SK-N-SH (cell line): Measurements from ENCODE around the gene STX2. TPM values are rescaled to one million over a fixed set of nuclear protein-coding genes. Genes with fewer than 3 reads are reported as not detected.

Experiments used
- CTCF ChIA-PET: fragments of 300-600, 350-600 bp; formaldehyde crosslinking; extraction: SDS; loops from one replicate; lab custom pipeline; 2021; lab: Yijun Ruan, JAX
- POLR2A ChIA-PET: fragments of 350-600 bp; sonication (Branson Sonifier 250); formaldehyde crosslinking; extraction: SDS; loops from one replicate; lab custom pipeline; 2020; ENCODE audit warnings: antibody characterized with exemption, inconsistent platforms; lab: Yijun Ruan, JAX
- DNase-seq: peaks from one replicate; pipeline ENCODE4 v3.0.0; 2012
- H2AFZ ChIP-seq: fragments of 200-600 bp; sonication (generic); 2 replicates; pipeline ENCODE4 v1.8.1; 2016; ENCODE audit warnings: antibody characterized with exemption, mild to moderate bottlenecking, low read depth
- H3F3A ChIP-seq: fragments of 200-600 bp; sonication (generic); replicated peaks from 2 replicates; pipeline ENCODE3; 2016; ENCODE audit warnings: antibody characterized with exemption, mild to moderate bottlenecking; ENCODE audit not compliant: insufficient read depth
- H3K27ac ChIP-seq, 2 experiments: fragments of 200-500 bp in 1 of 2; fragments of 200-600 bp in 1 of 2; sonication (Bioruptor generic) in 1 of 2; sonication (generic), shearing (Covaris generic) in 1 of 2; 2 replicates each; pipeline versions ENCODE4 v1.5.1 to v1.6.1; 2014 to 2016; ENCODE audit warnings: low read depth in 2 of 2, inconsistent platforms in 1 of 2, low read length in 1 of 2, mild to moderate bottlenecking in 1 of 2, mixed read lengths in 1 of 2
- H3K27me3 ChIP-seq: fragments of 200-600 bp; sonication (generic), shearing (Covaris generic); 2 replicates; pipeline ENCODE4 v1.6.1; 2016; ENCODE audit warnings: mixed run types; ENCODE audit not compliant: insufficient read depth
- H3K36me3 ChIP-seq, 2 experiments: fragments of 200-500 bp in 1 of 2; fragments of 200-600 bp in 1 of 2; sonication (Bioruptor generic) in 1 of 2; sonication (generic) in 1 of 2; replicated peaks in 1 of 2; 2 replicates each; pipeline versions ENCODE3 to v1.5.1; 2014 to 2016; ENCODE audit warnings: low read length in 1 of 2, mild to moderate bottlenecking in 1 of 2; ENCODE audit not compliant: insufficient read depth in 2 of 2, control insufficient read depth in 1 of 2
- H3K4me1 ChIP-seq, 2 experiments: fragments of 200-500 bp in 1 of 2; fragments of 200-600 bp in 1 of 2; sonication (Bioruptor generic) in 1 of 2; sonication (generic), shearing (Covaris generic) in 1 of 2; 2 replicates each; pipeline versions ENCODE4 v1.5.1 to v1.6.1; 2014 to 2016; ENCODE audit warnings: low read depth in 1 of 2, low read length in 1 of 2, mixed run types in 1 of 2; ENCODE audit not compliant: insufficient read depth in 2 of 2, control insufficient read depth in 1 of 2
- H3K4me2 ChIP-seq: fragments of 200-600 bp; sonication (generic), shearing (Covaris generic); 2 replicates; pipeline ENCODE4 v1.6.1; 2017; ENCODE audit warnings: mixed run types
- H3K4me3 ChIP-seq, 2 experiments: fragments of 200-500 bp in 1 of 2; fragments of 200-600 bp in 1 of 2; sonication (Bioruptor generic) in 1 of 2; sonication (generic), shearing (Covaris generic) in 1 of 2; 2 replicates each; pipeline versions ENCODE4 v1.5.1 to v1.8.1; 2014 to 2016; ENCODE audit warnings: low read depth in 2 of 2, inconsistent platforms in 1 of 2, low read length in 1 of 2, mild to moderate bottlenecking in 1 of 2, mixed read lengths in 1 of 2, moderate library complexity in 1 of 2
- H3K79me2 ChIP-seq: fragments of 200-600 bp; sonication (generic); 2 replicates; pipeline ENCODE4 v1.8.1; 2017; ENCODE audit warnings: mild to moderate bottlenecking; ENCODE audit not compliant: insufficient read depth
- H3K9ac ChIP-seq: fragments of 200-600 bp; sonication (generic); 2 replicates; pipeline ENCODE4 v1.6.1; 2017; ENCODE audit warnings: mixed run types
- H3K9me2 ChIP-seq: fragments of 200-600 bp; sonication (generic); 2 replicates; pipeline ENCODE4 v1.6.1; 2017; ENCODE audit warnings: mixed run types
- H3K9me3 ChIP-seq: fragments of 200-600 bp; sonication (generic); 2 replicates; pipeline ENCODE4 v1.6.1; 2017; ENCODE audit warnings: mixed run types, mild to moderate bottlenecking, moderate library complexity
- H4K20me1 ChIP-seq: fragments of 200-600 bp; sonication (generic); 2 replicates; pipeline ENCODE4 v1.6.1; 2017; ENCODE audit warnings: mild to moderate bottlenecking, mixed run types; ENCODE audit not compliant: insufficient read depth
- CHD2 ChIP-seq: fragments of 150-350 bp; IDR thresholded peaks from 2 replicates; pipeline ENCODE4 v1.6.1; 2018; ENCODE audit warnings: low read length; ENCODE audit not compliant: partially characterized antibody
- ELF1 ChIP-seq: IDR thresholded peaks from 2 replicates; pipeline ENCODE4 v1.4.0; 2012
- FOXJ3 ChIP-seq: sonication (generic); formaldehyde crosslinking; IDR thresholded peaks from 2 replicates; pipeline ENCODE4 v1.5.1; 2020; ENCODE audit warnings: mild to moderate bottlenecking, missing genetic modification reagents
- GATA2 ChIP-seq: sonication (generic); formaldehyde crosslinking; IDR thresholded peaks from 2 replicates; pipeline ENCODE4 v1.5.0; 2020; ENCODE audit warnings: mild to moderate bottlenecking, missing genetic modification reagents
- JUND ChIP-seq: IDR thresholded peaks from 2 replicates; pipeline ENCODE4 v1.4.0; 2012
- MXI1 ChIP-seq: IDR thresholded peaks from 2 replicates; pipeline ENCODE4 v1.6.1; 2012; ENCODE audit warnings: mild to moderate bottlenecking, low read depth, low read length, improper control_type of control experiment
- NFIC ChIP-seq: IDR thresholded peaks from 2 replicates; pipeline ENCODE4 v1.4.0; 2012; ENCODE audit warnings: borderline replicate concordance
- NRF1 ChIP-seq: IDR thresholded peaks from 2 replicates; pipeline ENCODE4 v1.6.1; 2012; ENCODE audit warnings: low read depth, mild to moderate bottlenecking, low read length
- POLR2AphosphoS5 ChIP-seq: IDR thresholded peaks from 2 replicates; pipeline ENCODE4 v1.6.1; 2012; ENCODE audit warnings: low read depth, low read length
- RAD21 ChIP-seq: IDR thresholded peaks from 2 replicates; pipeline ENCODE4 v1.6.1; 2012; ENCODE audit warnings: mild to moderate bottlenecking, low read length
- RFX5 ChIP-seq: IDR thresholded peaks from 2 replicates; pipeline ENCODE4 v1.6.1; 2012; ENCODE audit warnings: mild to moderate bottlenecking, improper control_type of control experiment, low read length
- RXRA ChIP-seq: IDR thresholded peaks from 2 replicates; pipeline ENCODE4 v1.4.0; 2012; ENCODE audit warnings: low read depth, mild to moderate bottlenecking, borderline replicate concordance
- TEAD4 ChIP-seq: IDR thresholded peaks from 2 replicates; pipeline ENCODE4 v1.4.0; 2012; ENCODE audit warnings: mild to moderate bottlenecking, borderline replicate concordance; ENCODE audit not compliant: insufficient read depth
- whole genome bisulfite sequencing: methylation state at CpG from one replicate; pipeline ENCODE4 v1.1.6; 2017; ENCODE audit warnings: low lambda C conversion rate; 5-methylcytosine and 5-hydroxymethylcytosine counted together
- polyA plus RNA-seq, 3 experiments: library from polyadenylated mRNA; depleted of rRNA; stranded (reverse); fragments of >200 nt; gene quantifications; 2 replicates each; pipeline ENCODE4 v1.2.3, GENCODE V29; 2012
- TF ChIP-seq, protein P1 (sequence below): fragments of 150-350 bp; IDR thresholded peaks from 2 replicates; pipeline ENCODE4 v1.6.1; 2016; ENCODE audit warnings: mild to moderate bottlenecking, low read depth, low read length
- TF ChIP-seq, protein P2 (sequence below): IDR thresholded peaks from 2 replicates; pipeline ENCODE4 v1.6.1; 2012; ENCODE audit warnings: mild to moderate bottlenecking, low read depth, low read length, moderate library complexity
- TF ChIP-seq, protein P3 (sequence below): fragments of 150-350 bp; IDR thresholded peaks from 2 replicates; pipeline ENCODE4 v1.6.1; 2017; ENCODE audit warnings: antibody characterized with exemption, low read length, low read depth, borderline replicate concordance
- TF ChIP-seq, protein P4 (sequence below): fragments of 200-600 bp; sonication (generic); IDR thresholded peaks from 2 replicates; pipeline ENCODE4 v1.6.1; 2017; ENCODE audit warnings: antibody characterized with exemption, mild to moderate bottlenecking, moderate library complexity
- TF ChIP-seq, protein P5 (sequence below): IDR thresholded peaks from 2 replicates; pipeline ENCODE4 v1.4.0; 2012; ENCODE audit warnings: low read depth, borderline replicate concordance

The STX2 gene
- polyA plus RNA-seq, 1 of the 3 experiments (the other 2 are of a cell fraction) = 25.1 TPM

DNA sequence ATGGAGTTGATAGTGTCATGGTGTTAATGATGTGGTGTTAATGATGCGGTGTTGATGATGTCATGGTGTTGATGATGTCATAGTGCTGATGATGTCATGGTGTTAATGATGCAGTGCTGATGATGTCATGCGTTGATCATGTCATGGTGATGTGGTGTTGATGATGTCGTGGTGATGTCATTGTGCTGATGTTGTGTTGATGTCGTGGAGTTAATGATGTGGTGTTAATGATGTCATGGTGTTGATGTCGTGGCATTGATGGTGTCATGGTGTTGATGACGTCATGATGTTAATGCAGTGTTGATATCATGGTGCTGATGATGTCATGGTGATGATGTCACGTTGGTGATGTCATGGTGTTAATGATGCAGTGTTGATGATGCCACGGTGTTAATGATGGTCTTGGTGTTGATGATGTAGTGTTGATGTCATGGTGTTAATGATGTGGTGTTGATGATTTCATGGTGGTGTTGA is 73.8 kb downstream of the STX2 start (continued):
- TF ChIP-seq FOXJ3 (CRISPR knock-in tag) (no peak), POLR2AphosphoS5 (no peak), RXRA (no peak), RAD21 (no peak), JUND (no peak), GATA2 (CRISPR knock-in tag) (no peak)

DNA sequence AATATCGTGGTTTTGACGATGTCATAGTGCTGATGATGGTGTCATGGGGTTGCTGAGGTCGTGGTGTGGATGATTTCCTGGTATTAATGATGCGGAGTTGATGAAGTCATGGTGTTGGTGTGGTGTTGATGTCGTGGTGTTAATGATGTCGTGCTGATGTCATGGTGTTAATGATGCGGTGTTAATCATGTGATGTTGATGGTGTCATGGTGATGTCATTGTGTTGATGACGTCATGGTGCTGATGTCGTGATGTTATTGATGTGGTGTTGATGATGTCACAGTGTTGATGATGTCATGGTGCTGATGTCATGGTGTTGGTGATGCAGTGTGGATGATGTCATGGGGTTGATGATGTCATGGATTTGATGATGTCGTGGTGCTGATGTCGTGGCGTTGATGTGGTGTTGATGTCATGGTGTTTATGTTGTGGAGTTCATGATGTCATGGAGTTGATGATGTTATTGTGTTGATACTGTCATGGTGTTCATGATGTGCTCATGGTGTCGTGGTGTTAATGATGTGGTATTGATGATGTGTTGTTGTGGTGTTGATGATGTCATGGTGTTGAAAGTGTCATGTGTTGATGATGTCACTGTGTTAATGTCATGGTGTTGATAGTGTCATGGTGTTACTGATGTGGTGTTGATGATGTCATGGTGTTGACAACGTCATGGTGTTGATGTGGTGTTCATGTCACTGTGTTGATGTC is 74.4 kb downstream of the STX2 start:
- POLR2A ChIA-PET = no interaction called here
- H3K4me1 ChIP-seq = no peaks in the 10 kb centered on the region
- H3K9me3 ChIP-seq = no peaks in the 10 kb centered on the region
- no peaks in the 10 kb centered on the region for H4K20me1 ChIP-seq
- H3K9me2 ChIP-seq = no peaks in the 10 kb centered on the region
- H3K9ac ChIP-seq = no peak overlapping the region
- WGBS = 67% methylated on average over 14 of the region's 14 CpGs
- H3K4me3 ChIP-seq = no peak overlapping the region
- TF ChIP-seq, protein P1, sequence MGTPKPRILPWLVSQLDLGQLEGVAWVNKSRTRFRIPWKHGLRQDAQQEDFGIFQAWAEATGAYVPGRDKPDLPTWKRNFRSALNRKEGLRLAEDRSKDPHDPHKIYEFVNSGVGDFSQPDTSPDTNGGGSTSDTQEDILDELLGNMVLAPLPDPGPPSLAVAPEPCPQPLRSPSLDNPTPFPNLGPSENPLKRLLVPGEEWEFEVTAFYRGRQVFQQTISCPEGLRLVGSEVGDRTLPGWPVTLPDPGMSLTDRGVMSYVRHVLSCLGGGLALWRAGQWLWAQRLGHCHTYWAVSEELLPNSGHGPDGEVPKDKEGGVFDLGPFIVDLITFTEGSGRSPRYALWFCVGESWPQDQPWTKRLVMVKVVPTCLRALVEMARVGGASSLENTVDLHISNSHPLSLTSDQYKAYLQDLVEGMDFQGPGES = no peak
- no peak for TF ChIP-seq CHD2
- no peak for TF ChIP-seq MXI1
- TF ChIP-seq RFX5 = no peak
- TF ChIP-seq NRF1 = no peak
- TF ChIP-seq, protein P2, sequence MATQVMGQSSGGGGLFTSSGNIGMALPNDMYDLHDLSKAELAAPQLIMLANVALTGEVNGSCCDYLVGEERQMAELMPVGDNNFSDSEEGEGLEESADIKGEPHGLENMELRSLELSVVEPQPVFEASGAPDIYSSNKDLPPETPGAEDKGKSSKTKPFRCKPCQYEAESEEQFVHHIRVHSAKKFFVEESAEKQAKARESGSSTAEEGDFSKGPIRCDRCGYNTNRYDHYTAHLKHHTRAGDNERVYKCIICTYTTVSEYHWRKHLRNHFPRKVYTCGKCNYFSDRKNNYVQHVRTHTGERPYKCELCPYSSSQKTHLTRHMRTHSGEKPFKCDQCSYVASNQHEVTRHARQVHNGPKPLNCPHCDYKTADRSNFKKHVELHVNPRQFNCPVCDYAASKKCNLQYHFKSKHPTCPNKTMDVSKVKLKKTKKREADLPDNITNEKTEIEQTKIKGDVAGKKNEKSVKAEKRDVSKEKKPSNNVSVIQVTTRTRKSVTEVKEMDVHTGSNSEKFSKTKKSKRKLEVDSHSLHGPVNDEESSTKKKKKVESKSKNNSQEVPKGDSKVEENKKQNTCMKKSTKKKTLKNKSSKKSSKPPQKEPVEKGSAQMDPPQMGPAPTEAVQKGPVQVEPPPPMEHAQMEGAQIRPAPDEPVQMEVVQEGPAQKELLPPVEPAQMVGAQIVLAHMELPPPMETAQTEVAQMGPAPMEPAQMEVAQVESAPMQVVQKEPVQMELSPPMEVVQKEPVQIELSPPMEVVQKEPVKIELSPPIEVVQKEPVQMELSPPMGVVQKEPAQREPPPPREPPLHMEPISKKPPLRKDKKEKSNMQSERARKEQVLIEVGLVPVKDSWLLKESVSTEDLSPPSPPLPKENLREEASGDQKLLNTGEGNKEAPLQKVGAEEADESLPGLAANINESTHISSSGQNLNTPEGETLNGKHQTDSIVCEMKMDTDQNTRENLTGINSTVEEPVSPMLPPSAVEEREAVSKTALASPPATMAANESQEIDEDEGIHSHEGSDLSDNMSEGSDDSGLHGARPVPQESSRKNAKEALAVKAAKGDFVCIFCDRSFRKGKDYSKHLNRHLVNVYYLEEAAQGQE = no peak
- no peak for TF ChIP-seq ELF1
- TF ChIP-seq, protein P3, sequence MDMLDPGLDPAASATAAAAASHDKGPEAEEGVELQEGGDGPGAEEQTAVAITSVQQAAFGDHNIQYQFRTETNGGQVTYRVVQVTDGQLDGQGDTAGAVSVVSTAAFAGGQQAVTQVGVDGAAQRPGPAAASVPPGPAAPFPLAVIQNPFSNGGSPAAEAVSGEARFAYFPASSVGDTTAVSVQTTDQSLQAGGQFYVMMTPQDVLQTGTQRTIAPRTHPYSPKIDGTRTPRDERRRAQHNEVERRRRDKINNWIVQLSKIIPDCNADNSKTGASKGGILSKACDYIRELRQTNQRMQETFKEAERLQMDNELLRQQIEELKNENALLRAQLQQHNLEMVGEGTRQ = no peak
- no peak for TF ChIP-seq NFIC
- no peak for TF ChIP-seq TEAD4
- TF ChIP-seq, protein P4, sequence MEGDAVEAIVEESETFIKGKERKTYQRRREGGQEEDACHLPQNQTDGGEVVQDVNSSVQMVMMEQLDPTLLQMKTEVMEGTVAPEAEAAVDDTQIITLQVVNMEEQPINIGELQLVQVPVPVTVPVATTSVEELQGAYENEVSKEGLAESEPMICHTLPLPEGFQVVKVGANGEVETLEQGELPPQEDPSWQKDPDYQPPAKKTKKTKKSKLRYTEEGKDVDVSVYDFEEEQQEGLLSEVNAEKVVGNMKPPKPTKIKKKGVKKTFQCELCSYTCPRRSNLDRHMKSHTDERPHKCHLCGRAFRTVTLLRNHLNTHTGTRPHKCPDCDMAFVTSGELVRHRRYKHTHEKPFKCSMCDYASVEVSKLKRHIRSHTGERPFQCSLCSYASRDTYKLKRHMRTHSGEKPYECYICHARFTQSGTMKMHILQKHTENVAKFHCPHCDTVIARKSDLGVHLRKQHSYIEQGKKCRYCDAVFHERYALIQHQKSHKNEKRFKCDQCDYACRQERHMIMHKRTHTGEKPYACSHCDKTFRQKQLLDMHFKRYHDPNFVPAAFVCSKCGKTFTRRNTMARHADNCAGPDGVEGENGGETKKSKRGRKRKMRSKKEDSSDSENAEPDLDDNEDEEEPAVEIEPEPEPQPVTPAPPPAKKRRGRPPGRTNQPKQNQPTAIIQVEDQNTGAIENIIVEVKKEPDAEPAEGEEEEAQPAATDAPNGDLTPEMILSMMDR = no peak
- no peak for TF ChIP-seq POLR2AphosphoS5
- TF ChIP-seq, protein P5, sequence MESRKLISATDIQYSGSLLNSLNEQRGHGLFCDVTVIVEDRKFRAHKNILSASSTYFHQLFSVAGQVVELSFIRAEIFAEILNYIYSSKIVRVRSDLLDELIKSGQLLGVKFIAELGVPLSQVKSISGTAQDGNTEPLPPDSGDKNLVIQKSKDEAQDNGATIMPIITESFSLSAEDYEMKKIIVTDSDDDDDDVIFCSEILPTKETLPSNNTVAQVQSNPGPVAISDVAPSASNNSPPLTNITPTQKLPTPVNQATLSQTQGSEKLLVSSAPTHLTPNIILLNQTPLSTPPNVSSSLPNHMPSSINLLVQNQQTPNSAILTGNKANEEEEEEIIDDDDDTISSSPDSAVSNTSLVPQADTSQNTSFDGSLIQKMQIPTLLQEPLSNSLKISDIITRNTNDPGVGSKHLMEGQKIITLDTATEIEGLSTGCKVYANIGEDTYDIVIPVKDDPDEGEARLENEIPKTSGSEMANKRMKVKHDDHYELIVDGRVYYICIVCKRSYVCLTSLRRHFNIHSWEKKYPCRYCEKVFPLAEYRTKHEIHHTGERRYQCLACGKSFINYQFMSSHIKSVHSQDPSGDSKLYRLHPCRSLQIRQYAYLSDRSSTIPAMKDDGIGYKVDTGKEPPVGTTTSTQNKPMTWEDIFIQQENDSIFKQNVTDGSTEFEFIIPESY = no peak
- TF ChIP-seq, all 33 proteins: peak for 0
- no peak overlapping the region for H2AFZ ChIP-seq
- peaks cover 6% of the 10 kb centered on the region for H3F3A ChIP-seq
- no peaks in the 10 kb centered on the region for H3K79me2 ChIP-seq
- no peak overlapping the region for H3K27ac ChIP-seq
- no peaks in the 10 kb centered on the region for H3K36me3 ChIP-seq
- CTCF ChIA-PET = no interaction called here
- DNase-seq = no peak
- H3K4me2 ChIP-seq = no peak overlapping the region
- no peaks in the 10 kb centered on the region for H3K27me3 ChIP-seq
